HepG2 (cell line): Measurements from ENCODE around the gene P2RX3. TPM values are rescaled to one million over a fixed set of nuclear protein-coding genes. Genes with fewer than 3 reads are reported as not detected.

Source experiments
- AGO2 ChIP-seq: fragments of 200-400 bp; formaldehyde crosslinking; optimal IDR thresholded peaks from 2 replicates; pipeline ENCODE3; 2017; ENCODE audit warnings: mild to moderate bottlenecking, low read depth, low read length, moderate library complexity
- ASH2L ChIP-seq: fragments of 300-600, 200-600 bp; sonication (generic); IDR thresholded peaks from 2 replicates; pipeline ENCODE4 v1.7.0; 2017; ENCODE audit warnings: low read depth, mild to moderate bottlenecking, moderate library complexity, mixed read lengths, low read length; ENCODE audit not compliant: insufficient read length
- CENPT ChIP-seq: sonication (generic); formaldehyde crosslinking; IDR thresholded peaks from 2 replicates; pipeline ENCODE4 v1.8.0; 2022; ENCODE audit warnings: low read depth, mild to moderate bottlenecking, moderate library complexity, missing genetic modification reagents
- DMAP1 ChIP-seq: IDR thresholded peaks from 2 replicates; pipeline ENCODE4 v1.6.1; 2016
- DNMT1 ChIP-seq: sonication (generic); formaldehyde crosslinking; IDR thresholded peaks from 2 replicates; pipeline ENCODE4 v1.5.1; 2020; ENCODE audit warnings: mild to moderate bottlenecking, missing genetic modification reagents
- HMG20A ChIP-seq: IDR thresholded peaks from 2 replicates; pipeline ENCODE4 v1.6.1; 2016; ENCODE audit warnings: borderline replicate concordance
- SP5 ChIP-seq: IDR thresholded peaks from 2 replicates; pipeline ENCODE4 v1.6.1; 2016; ENCODE audit warnings: low read depth, borderline replicate concordance
- ZMYM3 ChIP-seq: sonication (generic); formaldehyde crosslinking; IDR thresholded peaks from 2 replicates; pipeline ENCODE4 v1.5.1; 2020; ENCODE audit warnings: mild to moderate bottlenecking, missing genetic modification reagents
- ZNF17 ChIP-seq: sonication (generic); formaldehyde crosslinking; IDR thresholded peaks from 2 replicates; pipeline ENCODE4 v1.5.0; 2020; ENCODE audit warnings: mild to moderate bottlenecking, missing genetic modification reagents
- ZNF547 ChIP-seq: sonication (generic); formaldehyde crosslinking; IDR thresholded peaks from 2 replicates; pipeline ENCODE4 v1.5.1; 2020; ENCODE audit warnings: mild to moderate bottlenecking, missing genetic modification reagents
- ZNF549 ChIP-seq: sonication (generic); formaldehyde crosslinking; IDR thresholded peaks from 2 replicates; pipeline ENCODE4 v1.5.0; 2020; ENCODE audit warnings: missing genetic modification reagents
- polyA plus RNA-seq, 8 experiments: library from polyadenylated mRNA; depleted of rRNA in 3 of 8; stranded (reverse) in 7 of 8; unstranded in 1 of 8; fragments of >200 nt; fragmentation: Illumina TruSeq in 4 of 8; extraction: Trizol in 4 of 8; gene quantifications; 2 replicates each; pipeline versions ENCODE4 v1.2.1 to v1.2.3, GENCODE V29; 2011 to 2016; ENCODE audit warnings: low read depth in 4 of 8, missing spikeins in 1 of 8, mixed read lengths in 1 of 8; ENCODE audit not compliant: insufficient read depth in 1 of 8
- total RNA-seq, 5 experiments: library from RNA; depleted of rRNA; stranded (reverse); fragments of >200 nt; fragmentation: Illumina TruSeq; extraction: Trizol; gene quantifications; 2 replicates each; pipeline ENCODE4 v1.2.3, GENCODE V29; 2016; ENCODE audit warnings: low read depth in 1 of 5
- TF ChIP-seq, protein P1 (sequence below): sonication (generic); formaldehyde crosslinking; IDR thresholded peaks from 2 replicates; pipeline ENCODE4 v1.4.0; 2020; ENCODE audit warnings: missing genetic modification reagents, mild to moderate bottlenecking, borderline replicate concordance
- TF ChIP-seq, protein P2 (sequence below): sonication (generic); formaldehyde crosslinking; IDR thresholded peaks from 2 replicates; pipeline ENCODE4 v1.5.0; 2020; ENCODE audit warnings: mild to moderate bottlenecking, missing genetic modification reagents
- TF ChIP-seq, protein P3 (sequence below): sonication (generic); formaldehyde crosslinking; IDR thresholded peaks from 2 replicates; pipeline ENCODE4 v1.5.1; 2020; ENCODE audit warnings: mild to moderate bottlenecking, missing genetic modification reagents, moderate library complexity
- TF ChIP-seq, protein P4 (sequence below): sonication (generic); formaldehyde crosslinking; IDR thresholded peaks from 2 replicates; pipeline ENCODE4 v1.5.0; 2020; ENCODE audit warnings: missing genetic modification reagents, mild to moderate bottlenecking, borderline replicate concordance
- TF ChIP-seq, protein P5 (sequence below): sonication (generic); formaldehyde crosslinking; IDR thresholded peaks from 2 replicates; pipeline ENCODE4 v1.4.0; 2020; ENCODE audit warnings: missing genetic modification reagents
- TF ChIP-seq, protein P6 (sequence below): sonication (generic); formaldehyde crosslinking; IDR thresholded peaks from 2 replicates; pipeline ENCODE4 v1.4.0; 2020; ENCODE audit warnings: mild to moderate bottlenecking, missing genetic modification reagents

P2RX3 gene
- total and polyA plus RNA-seq, 2 of the 13 experiments (the other 11 are each of a cell fraction or from before 2014, with no cell fraction given), result 0.08 TPM; not detected in 1

DNA sequence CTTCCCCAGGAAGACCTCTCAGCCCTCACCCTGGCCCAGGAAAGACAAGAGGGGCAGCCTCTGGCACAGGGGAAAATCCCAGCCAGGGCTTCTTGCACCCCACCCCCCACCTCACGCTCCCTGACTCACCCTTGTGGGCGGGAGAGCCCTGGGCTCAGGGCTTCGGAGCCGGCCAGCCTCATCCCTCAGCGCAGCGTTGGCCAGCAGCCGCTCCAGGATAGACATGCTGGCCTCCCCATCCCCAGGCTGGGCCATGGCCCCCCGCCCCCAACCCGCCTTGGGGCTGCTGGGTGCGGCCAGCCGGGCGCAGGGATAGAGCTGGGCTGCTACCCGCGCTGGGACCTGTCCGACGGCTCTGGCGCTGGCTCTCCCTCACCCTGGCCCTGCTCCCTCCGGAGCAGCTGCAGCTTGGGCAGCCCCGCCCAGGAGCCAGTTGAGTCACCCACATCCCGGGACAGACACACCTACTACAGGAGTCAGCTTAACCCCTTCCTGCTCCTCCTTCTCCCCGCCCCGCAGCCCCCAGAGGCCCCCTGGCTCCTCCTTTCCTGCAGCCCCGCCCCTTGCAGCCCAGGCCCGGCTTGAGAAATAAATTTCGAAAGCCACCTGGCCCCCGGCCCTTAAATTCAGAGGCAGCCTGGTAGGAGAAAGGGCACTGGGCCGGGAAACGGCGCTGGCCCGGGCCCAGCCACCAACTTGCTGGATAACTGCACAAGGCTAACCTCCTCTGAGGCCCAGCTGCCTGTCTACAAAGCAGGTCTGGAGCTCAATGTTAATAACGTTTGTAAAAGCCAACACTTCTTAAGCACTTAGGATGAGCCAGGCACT lies 26.8 kb upstream of the P2RX3 start (continued):
- TF ChIP-seq ZNF547 (CRISPR knock-in tag), result 0 out of 2 replicates have a peak, but pooled peaks have one; percentile 29
- TF ChIP-seq, protein P1, sequence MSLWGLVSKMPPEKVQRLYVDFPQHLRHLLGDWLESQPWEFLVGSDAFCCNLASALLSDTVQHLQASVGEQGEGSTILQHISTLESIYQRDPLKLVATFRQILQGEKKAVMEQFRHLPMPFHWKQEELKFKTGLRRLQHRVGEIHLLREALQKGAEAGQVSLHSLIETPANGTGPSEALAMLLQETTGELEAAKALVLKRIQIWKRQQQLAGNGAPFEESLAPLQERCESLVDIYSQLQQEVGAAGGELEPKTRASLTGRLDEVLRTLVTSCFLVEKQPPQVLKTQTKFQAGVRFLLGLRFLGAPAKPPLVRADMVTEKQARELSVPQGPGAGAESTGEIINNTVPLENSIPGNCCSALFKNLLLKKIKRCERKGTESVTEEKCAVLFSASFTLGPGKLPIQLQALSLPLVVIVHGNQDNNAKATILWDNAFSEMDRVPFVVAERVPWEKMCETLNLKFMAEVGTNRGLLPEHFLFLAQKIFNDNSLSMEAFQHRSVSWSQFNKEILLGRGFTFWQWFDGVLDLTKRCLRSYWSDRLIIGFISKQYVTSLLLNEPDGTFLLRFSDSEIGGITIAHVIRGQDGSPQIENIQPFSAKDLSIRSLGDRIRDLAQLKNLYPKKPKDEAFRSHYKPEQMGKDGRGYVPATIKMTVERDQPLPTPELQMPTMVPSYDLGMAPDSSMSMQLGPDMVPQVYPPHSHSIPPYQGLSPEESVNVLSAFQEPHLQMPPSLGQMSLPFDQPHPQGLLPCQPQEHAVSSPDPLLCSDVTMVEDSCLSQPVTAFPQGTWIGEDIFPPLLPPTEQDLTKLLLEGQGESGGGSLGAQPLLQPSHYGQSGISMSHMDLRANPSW (CRISPR knock-in tag), result no peak
- TF ChIP-seq, protein P2, sequence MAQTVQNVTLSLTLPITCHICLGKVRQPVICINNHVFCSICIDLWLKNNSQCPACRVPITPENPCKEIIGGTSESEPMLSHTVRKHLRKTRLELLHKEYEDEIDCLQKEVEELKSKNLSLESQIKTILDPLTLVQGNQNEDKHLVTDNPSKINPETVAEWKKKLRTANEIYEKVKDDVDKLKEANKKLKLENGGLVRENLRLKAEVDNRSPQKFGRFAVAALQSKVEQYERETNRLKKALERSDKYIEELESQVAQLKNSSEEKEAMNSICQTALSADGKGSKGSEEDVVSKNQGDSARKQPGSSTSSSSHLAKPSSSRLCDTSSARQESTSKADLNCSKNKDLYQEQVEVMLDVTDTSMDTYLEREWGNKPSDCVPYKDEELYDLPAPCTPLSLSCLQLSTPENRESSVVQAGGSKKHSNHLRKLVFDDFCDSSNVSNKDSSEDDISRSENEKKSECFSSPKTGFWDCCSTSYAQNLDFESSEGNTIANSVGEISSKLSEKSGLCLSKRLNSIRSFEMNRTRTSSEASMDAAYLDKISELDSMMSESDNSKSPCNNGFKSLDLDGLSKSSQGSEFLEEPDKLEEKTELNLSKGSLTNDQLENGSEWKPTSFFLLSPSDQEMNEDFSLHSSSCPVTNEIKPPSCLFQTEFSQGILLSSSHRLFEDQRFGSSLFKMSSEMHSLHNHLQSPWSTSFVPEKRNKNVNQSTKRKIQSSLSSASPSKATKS (CRISPR knock-in tag), result no peak
- peak; percentile 76; the same call in 1 of the 2 replicates for TF ChIP-seq SP5
- TF ChIP-seq, protein P3, sequence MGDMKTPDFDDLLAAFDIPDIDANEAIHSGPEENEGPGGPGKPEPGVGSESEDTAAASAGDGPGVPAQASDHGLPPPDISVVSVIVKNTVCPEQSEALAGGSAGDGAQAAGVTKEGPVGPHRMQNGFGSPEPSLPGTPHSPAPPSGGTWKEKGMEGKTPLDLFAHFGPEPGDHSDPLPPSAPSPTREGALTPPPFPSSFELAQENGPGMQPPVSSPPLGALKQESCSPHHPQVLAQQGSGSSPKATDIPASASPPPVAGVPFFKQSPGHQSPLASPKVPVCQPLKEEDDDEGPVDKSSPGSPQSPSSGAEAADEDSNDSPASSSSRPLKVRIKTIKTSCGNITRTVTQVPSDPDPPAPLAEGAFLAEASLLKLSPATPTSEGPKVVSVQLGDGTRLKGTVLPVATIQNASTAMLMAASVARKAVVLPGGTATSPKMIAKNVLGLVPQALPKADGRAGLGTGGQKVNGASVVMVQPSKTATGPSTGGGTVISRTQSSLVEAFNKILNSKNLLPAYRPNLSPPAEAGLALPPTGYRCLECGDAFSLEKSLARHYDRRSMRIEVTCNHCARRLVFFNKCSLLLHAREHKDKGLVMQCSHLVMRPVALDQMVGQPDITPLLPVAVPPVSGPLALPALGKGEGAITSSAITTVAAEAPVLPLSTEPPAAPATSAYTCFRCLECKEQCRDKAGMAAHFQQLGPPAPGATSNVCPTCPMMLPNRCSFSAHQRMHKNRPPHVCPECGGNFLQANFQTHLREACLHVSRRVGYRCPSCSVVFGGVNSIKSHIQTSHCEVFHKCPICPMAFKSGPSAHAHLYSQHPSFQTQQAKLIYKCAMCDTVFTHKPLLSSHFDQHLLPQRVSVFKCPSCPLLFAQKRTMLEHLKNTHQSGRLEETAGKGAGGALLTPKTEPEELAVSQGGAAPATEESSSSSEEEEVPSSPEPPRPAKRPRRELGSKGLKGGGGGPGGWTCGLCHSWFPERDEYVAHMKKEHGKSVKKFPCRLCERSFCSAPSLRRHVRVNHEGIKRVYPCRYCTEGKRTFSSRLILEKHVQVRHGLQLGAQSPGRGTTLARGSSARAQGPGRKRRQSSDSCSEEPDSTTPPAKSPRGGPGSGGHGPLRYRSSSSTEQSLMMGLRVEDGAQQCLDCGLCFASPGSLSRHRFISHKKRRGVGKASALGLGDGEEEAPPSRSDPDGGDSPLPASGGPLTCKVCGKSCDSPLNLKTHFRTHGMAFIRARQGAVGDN (CRISPR knock-in tag), result peak; percentile 59; the same call in 1 of the 2 replicates
- TF ChIP-seq CENPT, result no peak
- TF ChIP-seq, protein P4, sequence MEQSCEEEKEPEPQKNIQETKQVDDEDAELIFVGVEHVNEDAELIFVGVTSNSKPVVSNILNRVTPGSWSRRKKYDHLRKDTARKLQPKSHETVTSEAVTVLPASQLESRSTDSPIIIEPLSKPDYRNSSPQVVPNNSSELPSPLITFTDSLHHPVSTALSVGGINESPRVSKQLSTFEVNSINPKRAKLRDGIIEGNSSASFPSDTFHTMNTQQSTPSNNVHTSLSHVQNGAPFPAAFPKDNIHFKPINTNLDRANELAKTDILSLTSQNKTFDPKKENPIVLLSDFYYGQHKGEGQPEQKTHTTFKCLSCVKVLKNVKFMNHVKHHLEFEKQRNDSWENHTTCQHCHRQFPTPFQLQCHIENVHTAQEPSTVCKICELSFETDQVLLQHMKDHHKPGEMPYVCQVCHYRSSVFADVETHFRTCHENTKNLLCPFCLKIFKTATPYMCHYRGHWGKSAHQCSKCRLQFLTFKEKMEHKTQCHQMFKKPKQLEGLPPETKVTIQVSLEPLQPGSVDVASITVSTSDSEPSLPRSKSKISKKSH (CRISPR knock-in tag), result no peak
- TF ChIP-seq, protein P5, sequence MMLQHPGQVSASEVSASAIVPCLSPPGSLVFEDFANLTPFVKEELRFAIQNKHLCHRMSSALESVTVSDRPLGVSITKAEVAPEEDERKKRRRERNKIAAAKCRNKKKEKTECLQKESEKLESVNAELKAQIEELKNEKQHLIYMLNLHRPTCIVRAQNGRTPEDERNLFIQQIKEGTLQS, result 0 out of 2 replicates have a peak, but pooled peaks have one; percentile 56
- TF ChIP-seq ZNF549 (CRISPR knock-in tag), result no peak
- peak; percentile 25 for TF ChIP-seq ASH2L
- TF ChIP-seq, protein P6, sequence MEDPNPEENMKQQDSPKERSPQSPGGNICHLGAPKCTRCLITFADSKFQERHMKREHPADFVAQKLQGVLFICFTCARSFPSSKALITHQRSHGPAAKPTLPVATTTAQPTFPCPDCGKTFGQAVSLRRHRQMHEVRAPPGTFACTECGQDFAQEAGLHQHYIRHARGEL (CRISPR knock-in tag), result no peak
- TF ChIP-seq DNMT1 (CRISPR knock-in tag), result no peak
- peak; percentile 83 for TF ChIP-seq AGO2
- TF ChIP-seq DMAP1 (CRISPR knock-in tag), result no peak
- TF ChIP-seq ZMYM3 (CRISPR knock-in tag), result no peak
- no peak for TF ChIP-seq HMG20A (CRISPR knock-in tag)
- no peak for TF ChIP-seq ZNF17 (CRISPR knock-in tag)
